H1 (cell line): ENCODE measurements around the gene UTP14A. TPM values are rescaled to one million over a fixed set of nuclear protein-coding genes. Genes with fewer than 3 reads are reported as not detected.

Experiments
- CTCF ChIA-PET: fragments of 300-600 bp; sonication (Branson Sonifier 250); formaldehyde crosslinking; loops from one replicate; lab custom pipeline; 2021; ENCODE audit not compliant: partially characterized antibody; lab: Charles Lee
- POLR2A ChIA-PET: fragments of 300-600 bp; sonication (Branson Sonifier 250); formaldehyde crosslinking; loops from one replicate; lab custom pipeline; 2021; ENCODE audit warnings: inconsistent platforms; ENCODE audit not compliant: partially characterized antibody; lab: Charles Lee
- DNase-seq, 2 experiments: peaks; one replicate each; pipeline versions ENCODE4 v3.0.0 to v3.0.0-alpha.2; 2010 to 2022; ENCODE audit warnings: low spot score in 2 of 2, low read depth in 1 of 2, mixed read lengths in 1 of 2
- FAIRE-seq: peaks from 2 replicates; lab custom pipeline; 2011; peaks lifted over from hg19 to GRCh38; lab: Jason Lieb, UNC
- H2AFZ ChIP-seq: 2 replicates; pipeline ENCODE4 v1.8.1; 2012; ENCODE audit warnings: low read length, inconsistent platforms
- H2AK5ac ChIP-seq: 2 replicates; pipeline ENCODE4 v1.6.1; 2013; ENCODE audit warnings: low read depth, low read length
- H2BK120ac ChIP-seq: replicated peaks from 2 replicates; pipeline ENCODE3; 2013; ENCODE audit warnings: low read depth, low read length, inconsistent platforms
- H2BK12ac ChIP-seq: 2 replicates; pipeline ENCODE4 v1.6.1; 2013; ENCODE audit warnings: low read depth, low read length
- H2BK15ac ChIP-seq: 2 replicates; pipeline ENCODE4 v1.6.1; 2013; ENCODE audit warnings: low read length
- H2BK20ac ChIP-seq: 2 replicates; pipeline ENCODE4 v1.6.1; 2013; ENCODE audit warnings: low read length
- H2BK5ac ChIP-seq: 2 replicates; pipeline ENCODE4 v1.6.1; 2013; ENCODE audit warnings: low read depth, low read length
- H3K14ac ChIP-seq: 2 replicates; pipeline ENCODE4 v1.6.1; 2013; ENCODE audit warnings: inconsistent platforms; ENCODE audit not compliant: insufficient read length
- H3K18ac ChIP-seq: 2 replicates; pipeline ENCODE4 v1.6.1; 2013; ENCODE audit warnings: low read length; ENCODE audit errors: extremely low read depth
- H3K23ac ChIP-seq: 2 replicates; pipeline ENCODE4 v1.6.1; 2013; ENCODE audit warnings: inconsistent platforms; ENCODE audit not compliant: insufficient read length
- H3K23me2 ChIP-seq: 2 replicates; pipeline ENCODE4 v1.6.1; 2013; ENCODE audit warnings: low read depth, low read length
- H3K27ac ChIP-seq: 2 replicates; pipeline ENCODE4 v1.6.1; 2011; ENCODE audit warnings: low read depth, low read length, inconsistent platforms
- H3K27me3 ChIP-seq, 4 experiments: replicated peaks in 1 of 4; 1 replicate in 1 of 4; 2 replicates in 3 of 4; pipeline versions ENCODE4 v1.6.1 to v1.8.1; 2011 to 2013; ENCODE audit warnings: low read length in 3 of 4, mild to moderate bottlenecking in 3 of 4, inconsistent platforms in 2 of 4, mixed read lengths in 2 of 4, moderate library complexity in 1 of 4; ENCODE audit not compliant: control insufficient read depth in 3 of 4, insufficient read depth in 3 of 4; ENCODE audit errors: extremely low read depth in 1 of 4
- H3K36me3 ChIP-seq, 4 experiments: 2 replicates each; pipeline versions ENCODE4 v1.6.1 to v1.8.1; 2011 to 2013; ENCODE audit warnings: mild to moderate bottlenecking in 4 of 4, low read length in 3 of 4, moderate library complexity in 2 of 4, control low read depth in 1 of 4, inconsistent platforms in 1 of 4; ENCODE audit not compliant: insufficient read depth in 4 of 4, control insufficient read depth in 2 of 4
- H3K4ac ChIP-seq: replicated peaks from 2 replicates; pipeline ENCODE3; 2013; ENCODE audit warnings: low read length, low read depth, mixed read lengths, inconsistent platforms; ENCODE audit not compliant: insufficient read length
- H3K4me1 ChIP-seq, 4 experiments: replicated peaks in 1 of 4; 1 replicate in 1 of 4; 2 replicates in 3 of 4; pipeline versions ENCODE4 v1.6.1 to v1.8.1; 2011 to 2013; ENCODE audit warnings: low read length in 3 of 4, inconsistent platforms in 2 of 4, mixed read lengths in 1 of 4; ENCODE audit not compliant: insufficient read depth in 4 of 4, control insufficient read depth in 3 of 4
- H3K4me2 ChIP-seq, 2 experiments: 2 replicates each; pipeline versions ENCODE4 v1.6.1 to v1.8.1; 2011 to 2013; ENCODE audit warnings: low read depth in 2 of 2, low read length in 2 of 2, control low read depth in 1 of 2, inconsistent platforms in 1 of 2, mild to moderate bottlenecking in 1 of 2; ENCODE audit not compliant: insufficient read depth in 1 of 2
- H3K4me3 ChIP-seq, 4 experiments: fragments of 200-600, 300-600 bp in 1 of 4; sonication (generic), shearing (Covaris generic), sonication (Bioruptor Twin) in 1 of 4; 2 replicates each; pipeline versions ENCODE4 v1.5.1 to v1.8.1; 2011 to 2016; ENCODE audit warnings: low read length in 4 of 4, low read depth in 3 of 4, control low read depth in 2 of 4, inconsistent platforms in 2 of 4, mild to moderate bottlenecking in 2 of 4, mixed read lengths in 1 of 4, moderate library complexity in 1 of 4; ENCODE audit not compliant: insufficient read depth in 2 of 4; ENCODE audit errors: extremely low read depth in 1 of 4
- H3K56ac ChIP-seq: replicated peaks from 2 replicates; pipeline ENCODE3; 2013; ENCODE audit warnings: low read depth, mild to moderate bottlenecking, mixed read lengths, low read length, inconsistent platforms; ENCODE audit not compliant: insufficient read length
- H3K79me1 ChIP-seq: 2 replicates; pipeline ENCODE4 v1.6.1; 2013; ENCODE audit warnings: low read depth, low read length, control low read depth
- H3K79me2 ChIP-seq, 2 experiments: 2 replicates each; pipeline versions ENCODE4 v1.6.1 to v1.8.1; 2012 to 2013; ENCODE audit warnings: low read length in 2 of 2, mild to moderate bottlenecking in 2 of 2, inconsistent platforms in 1 of 2; ENCODE audit not compliant: insufficient read depth in 2 of 2, control insufficient read depth in 1 of 2
- H3K9ac ChIP-seq, 4 experiments: replicated peaks in 1 of 4; 1 replicate in 1 of 4; 2 replicates in 3 of 4; pipeline versions ENCODE4 v1.6.1 to v1.8.1; 2011 to 2013; ENCODE audit warnings: low read depth in 3 of 4, low read length in 3 of 4, control low read depth in 2 of 4, mild to moderate bottlenecking in 2 of 4, moderate library complexity in 2 of 4, inconsistent platforms in 1 of 4; ENCODE audit errors: extremely low read depth in 1 of 4
- H3K9me3 ChIP-seq, 2 experiments: 2 replicates each; pipeline versions ENCODE4 v1.6.1 to v1.8.1; 2012 to 2013; ENCODE audit warnings: mild to moderate bottlenecking in 2 of 2, moderate library complexity in 2 of 2, control low read depth in 1 of 2, inconsistent platforms in 1 of 2, low read depth in 1 of 2, low read length in 1 of 2, mixed read lengths in 1 of 2; ENCODE audit not compliant: insufficient read depth in 2 of 2
- H4K20me1 ChIP-seq, 2 experiments: replicated peaks in 1 of 2; 2 replicates each; pipeline versions ENCODE3 to v1.8.1; 2011 to 2013; ENCODE audit warnings: inconsistent platforms in 2 of 2, low read length in 2 of 2, mild to moderate bottlenecking in 1 of 2; ENCODE audit not compliant: insufficient read depth in 2 of 2, control insufficient read depth in 1 of 2
- H4K5ac ChIP-seq: 2 replicates; pipeline ENCODE4 v1.6.1; 2013; ENCODE audit warnings: low read length, low read depth, mixed read lengths, inconsistent platforms; ENCODE audit not compliant: insufficient read length
- H4K8ac ChIP-seq: 2 replicates; pipeline ENCODE4 v1.8.0; 2013; ENCODE audit warnings: mild to moderate bottlenecking, moderate library complexity, low read length, inconsistent platforms; ENCODE audit not compliant: insufficient read depth; ENCODE audit errors: extremely low read depth
- H4K91ac ChIP-seq: replicated peaks from 2 replicates; pipeline ENCODE3; 2013; ENCODE audit warnings: low read length, mixed read lengths, inconsistent platforms; ENCODE audit not compliant: insufficient read length
- CHD2 ChIP-seq: IDR thresholded peaks from 2 replicates; pipeline ENCODE4 v1.6.1; 2012; ENCODE audit warnings: low read length, improper control_type of control experiment
- EZH2 ChIP-seq: fragments of 200-600 bp; sonication (generic); IDR thresholded peaks from 2 replicates; pipeline ENCODE4 v1.7.1; 2012; ENCODE audit warnings: low read depth, mild to moderate bottlenecking, moderate library complexity, low read length, inconsistent platforms; ENCODE audit not compliant: severe bottlenecking
- GTF2F1 ChIP-seq: IDR thresholded peaks from 2 replicates; pipeline ENCODE4 v1.6.1; 2012; ENCODE audit warnings: low read depth, low read length, improper control_type of control experiment, borderline replicate concordance
- HDAC2 ChIP-seq, 2 experiments: fragments of 300-600 bp in 1 of 2; sonication (generic) in 1 of 2; IDR thresholded peaks; 2 replicates each; pipeline ENCODE4 v1.6.1; 2011 to 2012; ENCODE audit warnings: low read depth in 2 of 2, low read length in 2 of 2, mild to moderate bottlenecking in 2 of 2, moderate library complexity in 2 of 2, borderline replicate concordance in 1 of 2, inconsistent platforms in 1 of 2
- SIN3A ChIP-seq, 2 experiments: IDR thresholded peaks in 1 of 2; conservative IDR thresholded peaks in 1 of 2; 2 replicates each; pipeline ENCODE4 v1.6.1; 2011 to 2012; ENCODE audit warnings: low read length in 2 of 2, improper control_type of control experiment in 1 of 2, low read depth in 1 of 2, mild to moderate bottlenecking in 1 of 2
- WGBS, 2 experiments: shearing (Covaris generic) in 1 of 2; methylation state at CpG; one replicate each; pipeline versions ENCODE4 v1.1.6 to v1.1.7; 2013 to 2015; ENCODE audit warnings: low lambda C conversion rate in 2 of 2, mixed read lengths in 2 of 2, inconsistent platforms in 1 of 2, low coverage in 1 of 2, missing lambda C conversion rate in 1 of 2; ENCODE audit not compliant: insufficient replicate concordance in 2 of 2, insufficient coverage in 1 of 2, insufficient read length in 1 of 2; ENCODE audit errors: extremely low coverage in 1 of 2, missing lambda C conversion rate in 1 of 2; 5-methylcytosine and 5-hydroxymethylcytosine counted together
- polyA plus RNA-seq, 7 experiments: library from polyadenylated mRNA; depleted of rRNA in 3 of 7; stranded (reverse) in 5 of 7; unstranded in 2 of 7; fragments of >200 nt in 5 of 7; fragments of 200-250 nt in 2 of 7; gene quantifications; 1 replicate in 5 of 7; 2 replicates in 1 of 7; 4 replicates in 1 of 7; pipeline versions ENCODE4 v1.2.1 to v1.2.3, GENCODE V29; 2011 to 2013; ENCODE audit warnings: missing spikeins in 2 of 7, mixed read lengths in 2 of 7
- total RNA-seq: library from RNA; stranded (reverse); fragmentation: NEBNext Ultra II Directional; extraction: Animal tissue kit (Norgen Biotek cat#: 25700); gene quantifications from 2 replicates; pipeline ENCODE4 v1.2.1, GENCODE V29; 2021

The UTP14A gene
- total and polyA plus RNA-seq, 2 of the 8 experiments (the other 6 are each of a cell fraction or from before 2014, with no cell fraction given), result 4.5 to 24.0 TPM

DNA sequence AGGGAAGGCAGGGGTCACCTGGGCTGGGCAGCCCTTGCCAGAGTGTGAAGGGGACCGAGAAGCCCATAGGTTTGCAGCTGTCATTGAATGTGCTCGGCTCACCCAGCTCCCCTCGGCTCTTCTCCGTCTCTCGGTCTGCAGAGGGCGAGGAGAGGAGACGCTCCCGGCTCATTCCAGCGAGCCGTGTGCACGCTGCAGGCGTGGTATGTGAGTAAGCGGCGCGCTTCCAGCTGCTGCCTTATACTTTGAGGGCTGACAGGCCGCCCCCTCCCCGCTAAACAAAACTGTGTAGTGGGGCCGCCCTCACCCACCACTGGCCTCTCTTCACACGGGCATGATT lies 53.5 kb downstream of the UTP14A start:
- CTCF ChIA-PET, result interaction anchor here (0.9 to 1.2 kb wide), 2 partner anchors 32 to 68 kb away, joined by 4 read pairs; no protein-coding TSS in a partner anchor
- no peak for DNase-seq
- TF ChIP-seq SIN3A (conservative IDR thresholded peaks at IDR 0.05 in 1 of 2, IDR thresholded peaks at IDR 0.05 in 1 of 2; ENCODE audit: low read depth in 1 of 2, low read length in 2 of 2) (0 out of 4 replicates have a peak, but pooled peaks of 1 of the 2 experiments have one; percentile 37), CHD2 (no peak), HDAC2 (IDR thresholded peaks at IDR 0.05; ENCODE audit: borderline replicate concordance in 1 of 2, low read depth in 2 of 2, low read length in 2 of 2) (no peak), EZH2 (peak; percentile 22), GTF2F1 (no peak)

More for the DNA sequence above, 53.5 kb downstream of the UTP14A start:
- Histone ChIP-seq H3K4me3 (peak overlapping the region in 2 of 4 experiments; percentile 22 to 44; a peak in 3 of 8 replicates), H2BK15ac (no peak overlapping the region), H3K14ac (no peak overlapping the region), H3K23ac (no peak overlapping the region), H3K9ac (no peak overlapping the region), H3K79me1 (no peaks in the 10 kb centered on the region), H3K36me3 (no peaks in the 10 kb centered on the region), H3K23me2 (peaks cover 9% of the 10 kb centered on the region; the same call in 1 of the 2 replicates), H3K18ac (no peak overlapping the region), H2BK12ac (no peak overlapping the region), H3K4me1 (peaks cover 0 to 17% (median 7%) of the 10 kb centered on the region in 4 experiments), H3K56ac (no peak overlapping the region), H4K8ac (no peak overlapping the region), H3K27me3 (peaks cover 37 to 58% (median 51%) of the 10 kb centered on the region in 4 experiments), H4K20me1 (peaks cover 0 to 5% of the 10 kb centered on the region in 2 experiments), H3K9me3 (no peaks in the 10 kb centered on the region), H3K4me2 (peak overlapping the region; percentile 65 to 94), H4K91ac (no peak overlapping the region), H2AFZ (no peak overlapping the region; the same call in 1 of the 2 replicates), H2BK5ac (no peak overlapping the region), H4K5ac (no peak overlapping the region), H3K79me2 (no peaks in the 10 kb centered on the region), H3K4ac (no peak overlapping the region), H3K27ac (no peak overlapping the region), H2BK20ac (no peak overlapping the region), H2BK120ac (no peak overlapping the region), H2AK5ac (no peak overlapping the region)
- FAIRE-seq, result no peak
- WGBS, 2 experiments, result 3% methylated on average over 15 of the region's 19 CpGs; no CpG with 5 or more reads in 1 of the 2 experiments
- POLR2A ChIA-PET, result interaction anchor here (0.6 to 1.7 kb wide), 3 partner anchors 12 to 26 kb away, joined by 3 to 4 read pairs (median 3); partner anchors contain the start of gene BCORL1
